NCI-H774 (cell line): ENCODE results near the gene EXOC1.

Experiments used
- DNase-seq: peaks from one replicate; lab custom pipeline; 2025; lab: John Stamatoyannopoulos, UW

The EXOC1 gene

DNA sequence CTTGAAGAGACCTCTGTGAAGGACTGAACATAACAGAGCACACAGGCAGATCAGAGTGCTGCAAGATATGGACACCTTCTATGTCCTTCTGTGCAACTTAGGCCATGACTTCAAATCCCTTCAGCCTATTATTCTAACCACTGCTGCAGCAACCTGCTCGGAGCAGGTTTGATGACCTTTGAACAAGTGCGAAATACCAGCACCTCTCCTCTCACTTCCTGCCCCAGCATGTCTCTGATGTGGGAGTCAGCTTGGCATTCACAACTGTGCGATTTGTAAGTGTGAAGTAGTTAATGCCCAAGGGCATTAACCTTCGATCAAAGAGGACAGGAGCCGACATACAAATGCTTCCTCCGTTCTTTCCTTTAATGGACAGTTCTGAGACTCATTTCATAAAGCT lies 1.6 kb upstream of the EXOC1 start:
- DNase-seq: no peak

DNA sequence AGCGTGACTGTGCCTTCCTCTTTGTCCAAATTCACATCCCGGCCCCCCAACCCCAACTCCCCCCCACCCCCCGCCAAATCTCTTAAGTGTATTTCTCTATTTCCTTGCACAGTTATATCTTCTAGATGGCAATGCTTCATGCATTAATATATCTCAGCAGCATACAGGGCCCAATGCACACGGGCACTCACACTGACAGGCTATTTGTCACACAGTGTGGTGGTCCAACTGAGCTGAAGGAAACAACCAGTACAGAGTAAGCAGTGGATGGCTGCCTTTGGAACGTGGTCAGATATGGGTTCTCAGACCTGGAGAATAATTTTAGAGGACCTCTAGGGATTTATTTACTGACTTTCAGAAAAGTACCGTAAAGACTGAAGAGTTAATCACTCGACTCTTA lies 681 bp downstream of the EXOC1 start:
- DNase-seq: no peak

DNA sequence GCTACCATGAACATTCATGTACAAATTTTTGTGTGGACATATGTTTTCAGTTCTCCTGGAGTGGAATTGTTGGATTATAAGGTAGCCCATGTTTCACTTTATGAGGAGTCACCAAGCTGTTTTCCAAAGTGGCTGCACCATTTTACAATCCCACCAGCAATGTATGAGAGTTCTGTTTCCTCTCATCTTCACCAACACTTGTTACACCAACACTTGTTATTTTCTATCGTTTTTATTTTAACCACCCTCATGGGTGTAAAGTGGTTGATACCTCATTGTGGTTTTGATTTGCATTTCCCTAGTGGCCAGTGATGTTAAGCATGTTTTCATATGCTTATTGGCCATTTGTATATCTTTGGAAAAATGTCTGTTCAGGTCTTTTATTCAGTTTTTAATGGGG lies 4.1 kb downstream of the EXOC1 start:
- no peak for DNase-seq

- DNase-seq: no peak
Observed at GRCh38 chr4:55859711-55860110, 6.3 kb downstream of the EXOC1 start.

DNA sequence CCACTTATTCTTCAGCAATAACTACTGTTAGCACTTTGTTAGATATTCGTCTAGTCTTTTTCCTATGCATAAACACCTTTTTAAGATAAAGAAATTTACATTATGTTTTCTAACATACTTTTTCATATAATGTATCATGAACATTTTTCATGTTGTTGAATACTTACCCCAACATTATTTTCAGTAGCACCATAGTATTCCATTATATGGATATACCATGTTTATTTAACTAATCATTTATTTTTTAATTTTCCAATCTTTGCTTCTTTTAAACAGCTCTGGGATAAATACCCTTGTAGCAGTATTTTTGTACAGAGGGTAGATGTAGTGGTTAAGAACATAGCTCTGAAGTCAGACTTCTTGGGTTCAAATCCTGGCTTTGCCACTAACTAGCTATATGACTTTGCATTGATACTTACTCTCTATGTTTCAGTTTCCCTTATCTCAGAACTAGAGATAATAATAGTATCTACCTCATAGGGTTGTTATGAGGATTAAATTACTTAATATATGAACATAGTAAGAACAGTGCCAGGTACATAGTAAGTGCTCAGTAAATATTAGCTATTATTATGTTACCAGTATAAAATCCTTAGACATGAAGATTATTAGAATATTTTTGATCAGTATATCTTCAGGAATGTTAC lies 11.3 kb downstream of the EXOC1 start:
- DNase-seq: no peak

DNA sequence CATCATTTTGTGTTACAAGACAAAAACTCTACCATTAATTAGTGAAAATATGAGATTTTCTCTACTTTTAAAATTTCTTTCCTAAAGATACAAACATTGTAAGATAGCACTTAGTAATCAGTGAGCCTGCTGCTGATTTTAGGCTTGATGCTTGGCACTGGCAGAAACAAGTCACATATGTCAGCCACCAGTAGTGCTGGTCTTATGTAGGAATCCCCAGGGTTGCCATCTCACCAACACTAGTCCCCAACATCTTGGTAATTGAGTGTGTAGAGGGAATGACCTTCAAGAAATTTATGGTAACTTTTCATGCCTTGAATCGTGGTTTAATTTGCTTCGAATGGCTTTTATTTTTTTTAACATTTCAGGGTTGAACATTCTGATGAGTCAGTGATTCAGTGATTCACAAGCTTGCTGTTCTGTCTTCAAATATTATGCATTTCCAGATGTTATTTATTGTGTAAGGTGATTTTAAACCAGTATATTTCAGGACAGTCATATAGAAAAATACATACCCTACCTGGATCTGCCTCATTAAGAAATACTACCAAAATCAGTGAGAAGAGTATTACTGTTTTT lies 11.9 kb downstream of the EXOC1 start:
- no peak for DNase-seq

DNA sequence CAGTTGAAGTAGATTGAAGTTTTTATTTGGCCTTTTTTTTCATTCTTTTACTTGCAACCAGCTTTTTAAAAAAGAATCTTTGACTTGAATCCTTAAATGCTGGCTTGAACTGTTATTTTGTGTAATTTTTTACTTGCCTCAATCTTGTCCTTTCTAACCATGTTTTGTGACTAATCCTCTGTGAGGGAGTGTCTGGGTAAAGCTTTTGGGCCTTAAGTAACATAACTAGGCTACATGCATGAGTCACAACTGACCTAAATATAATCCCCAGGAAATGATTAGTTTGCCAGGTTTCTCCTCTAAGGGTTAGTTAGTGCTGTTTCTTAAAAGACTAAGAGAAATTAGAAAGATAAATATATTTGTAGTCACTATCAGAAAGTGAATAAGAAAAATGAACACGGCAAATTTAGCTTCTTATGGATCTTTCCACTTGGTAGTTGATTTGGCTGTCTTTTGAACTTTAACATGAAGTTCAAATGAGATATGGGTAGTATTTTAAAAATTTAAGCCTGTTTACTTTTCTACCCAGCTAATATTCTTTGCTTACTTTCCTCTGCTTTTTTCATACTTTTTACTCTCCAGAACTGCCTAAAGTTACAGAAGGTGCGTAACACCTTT lies 13.0 kb downstream of the EXOC1 start:
- no peak for DNase-seq

- DNase-seq: peak; percentile 43
Observed at GRCh38 chr4:55866973-55867574, 13.6 kb downstream of the EXOC1 start.

- no peak for DNase-seq
Observed at GRCh38 chr4:55868581-55869090, 15.2 kb downstream of the EXOC1 start.

GRCh38 chr4:55871299-55871800 lies 17.9 kb downstream of the EXOC1 start:
- DNase-seq: no peak

DNA sequence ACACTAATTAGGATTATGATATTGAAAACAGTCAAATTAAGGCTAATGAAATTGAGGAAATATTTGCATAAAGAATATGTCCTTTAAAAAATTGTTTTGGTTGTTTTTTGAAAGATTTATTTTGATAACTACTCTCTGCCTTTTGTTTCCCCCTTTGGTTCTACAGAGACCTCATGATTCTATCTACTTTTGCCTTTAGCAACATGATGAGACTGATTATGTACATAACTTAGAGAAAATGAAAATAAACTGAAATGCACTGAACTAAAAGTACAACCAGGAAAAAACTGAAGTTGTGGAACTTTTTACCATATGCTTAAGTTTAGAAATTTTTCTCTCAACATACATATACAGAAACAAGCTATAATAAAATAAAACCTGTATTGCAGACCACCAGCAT lies 21.4 kb downstream of the EXOC1 start:
- no peak for DNase-seq

DNA sequence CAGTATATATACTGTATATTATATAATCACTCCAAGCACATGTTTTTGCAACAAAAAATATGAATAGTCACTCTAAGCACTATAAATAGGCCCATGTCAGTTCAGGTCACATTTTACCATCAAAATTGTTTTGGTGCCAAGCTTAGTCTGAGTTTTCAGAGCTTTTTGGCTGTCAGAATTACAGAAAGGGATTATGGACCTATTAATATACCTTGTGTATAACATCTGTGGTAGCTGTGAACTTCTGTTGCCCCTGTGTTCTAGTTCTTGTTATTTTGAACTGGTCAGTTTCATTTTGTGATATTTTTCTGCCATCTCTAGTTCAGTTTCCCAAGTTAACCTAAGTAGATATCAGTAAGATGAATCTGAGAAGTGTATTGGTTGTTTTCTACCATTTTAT lies 22.9 kb downstream of the EXOC1 start:
- no peak for DNase-seq

DNA sequence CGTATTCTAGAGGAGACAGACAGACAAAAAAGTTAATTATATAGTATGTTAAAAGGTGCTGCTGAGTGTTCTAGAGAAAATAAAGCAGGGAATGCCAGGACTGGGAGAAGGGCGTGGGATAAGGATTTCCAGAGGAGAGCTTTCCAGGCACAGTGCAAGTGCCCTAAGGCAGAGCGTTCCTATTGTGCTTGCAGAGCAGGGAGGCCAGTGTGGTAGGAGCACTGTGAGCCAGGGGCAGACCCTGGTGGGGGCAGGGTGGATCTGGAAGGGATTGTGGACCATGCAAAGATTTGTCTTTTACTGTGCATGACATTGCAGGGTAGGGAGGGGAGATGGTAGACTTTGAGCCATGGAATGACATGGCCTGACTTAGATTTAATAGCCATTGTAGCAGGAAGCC lies 25.8 kb downstream of the EXOC1 start:
- DNase-seq: no peak

DNA sequence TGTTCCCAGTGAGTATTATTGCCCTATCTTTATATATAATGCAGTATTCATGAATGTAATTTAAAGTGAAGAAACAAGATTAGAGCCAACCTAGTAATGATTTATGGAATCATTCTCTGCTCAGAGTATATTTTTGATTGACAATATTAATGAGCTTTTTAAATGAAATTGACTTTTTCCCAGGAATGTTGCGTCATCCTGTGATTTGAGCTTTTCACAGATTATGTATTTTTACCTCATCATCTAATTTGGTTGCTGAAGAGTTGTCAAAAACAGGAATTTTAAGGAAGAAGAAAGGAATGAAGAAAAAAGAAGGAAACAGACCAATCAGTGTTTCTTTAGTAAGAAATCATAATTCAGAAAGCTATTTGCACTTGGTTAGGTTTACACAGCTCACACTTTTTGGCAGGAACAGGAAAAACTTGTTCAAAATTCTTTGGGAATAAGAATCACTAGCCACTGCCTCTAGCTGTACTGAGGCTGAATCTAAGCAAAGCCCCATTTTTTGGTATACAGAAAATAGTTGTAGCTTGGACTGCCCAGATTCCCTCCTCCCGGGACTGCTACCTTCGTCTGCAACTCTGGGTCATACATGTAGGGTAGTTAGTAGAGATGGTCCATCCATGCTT lies 27.3 kb downstream of the EXOC1 start:
- DNase-seq: no peak

GRCh38 chr4:55884093-55884850 lies 30.8 kb downstream of the EXOC1 start:
- no peak for DNase-seq

- DNase-seq: no peak
Observed at GRCh38 chr4:55884851-55885219, 31.4 kb downstream of the EXOC1 start.

GRCh38 chr4:55887594-55887993 lies 34.1 kb downstream of the EXOC1 start:
- DNase-seq: no peak

- no peak for DNase-seq
Observed at GRCh38 chr4:55892156-55892555, 38.7 kb downstream of the EXOC1 start.

DNA sequence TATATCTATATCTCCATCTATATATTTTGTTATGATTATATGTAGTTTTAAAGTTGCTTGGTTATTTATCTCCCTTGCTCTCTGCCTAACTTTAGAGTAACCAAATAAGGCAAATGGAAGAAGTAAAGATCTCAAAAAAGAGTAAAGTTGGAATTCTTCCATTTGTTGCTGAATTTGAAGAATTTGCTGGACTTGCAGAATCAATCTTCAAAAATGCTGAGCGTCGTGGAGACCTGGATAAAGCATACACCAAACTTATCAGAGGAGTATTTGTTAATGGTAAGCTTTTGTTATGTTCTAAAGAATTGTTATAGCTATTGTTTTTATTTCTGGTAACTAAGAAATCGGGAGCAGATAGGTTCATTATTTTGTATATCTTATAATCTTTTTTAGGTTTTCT lies 43.2 kb downstream of the EXOC1 start:
- DNase-seq: no peak

- DNase-seq: no peak
Observed at GRCh38 chr4:55902677-55903076, 49.2 kb downstream of the EXOC1 start.

DNA sequence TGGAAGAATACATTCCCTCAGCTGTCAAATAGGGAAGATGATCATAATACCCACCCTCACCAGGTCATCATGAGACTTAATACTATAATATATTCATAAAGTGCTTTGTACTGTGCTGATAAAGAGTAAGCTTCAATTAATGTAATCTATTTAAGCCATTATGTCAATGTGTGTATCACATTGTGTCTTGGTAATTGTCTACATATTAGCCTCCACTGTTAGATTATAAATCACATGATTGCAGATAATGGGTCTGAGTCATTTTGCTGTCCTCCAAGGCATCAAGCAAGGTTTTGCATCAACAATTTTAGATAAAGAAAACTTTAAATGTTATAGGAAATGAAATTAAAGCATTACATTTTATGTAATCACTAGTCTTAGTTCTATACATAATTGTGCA lies 50.1 kb downstream of the EXOC1 start:
- no peak for DNase-seq

DNA sequence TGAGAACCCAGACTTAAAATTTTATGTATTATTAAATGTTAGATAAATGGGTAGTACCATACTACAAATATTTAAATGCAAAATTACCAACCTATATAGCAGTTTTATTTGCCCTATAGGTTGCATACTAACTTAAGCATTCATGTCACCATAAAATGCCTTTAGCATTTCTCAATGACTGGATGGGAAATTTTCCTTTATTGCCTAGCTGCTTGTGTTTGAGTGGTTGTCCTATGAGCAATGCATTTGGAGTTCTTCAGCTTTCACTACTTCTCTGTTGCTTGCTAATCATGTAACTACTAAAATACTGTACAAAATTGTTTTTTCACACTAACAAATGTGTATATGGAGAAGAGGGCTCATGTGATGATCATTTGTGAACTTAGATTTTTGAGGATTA lies 51.1 kb downstream of the EXOC1 start:
- DNase-seq: no peak
